ENCODE data around the gene URI1. TPM values are rescaled to one million over a fixed set of nuclear protein-coding genes. Genes with fewer than 3 reads are reported as not detected.

URI1 gene
- total RNA-seq, 1 experiment from 2014 or later = 31.0 TPM

DNA sequence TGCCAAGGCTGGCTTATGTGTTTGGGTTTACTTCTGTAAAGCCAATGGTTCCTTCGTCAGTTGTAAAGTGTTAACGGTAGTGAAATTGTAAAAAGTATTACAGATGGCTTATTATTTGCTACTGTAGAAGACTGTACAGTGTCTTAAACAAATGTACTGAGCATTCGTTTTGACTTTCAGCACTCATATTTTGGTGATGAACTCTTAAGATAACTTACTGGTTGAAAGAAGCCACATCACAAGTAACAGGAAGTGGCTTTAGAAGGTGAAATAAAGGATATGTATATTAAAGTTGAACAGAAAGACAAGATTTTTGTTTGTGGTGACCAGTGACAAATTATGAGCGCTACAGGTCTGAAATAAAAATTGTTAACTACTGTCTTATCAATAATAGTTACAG lies 64.2 kb downstream of the URI1 start:
- Histone ChIP-seq H2AFZ (ENCODE audit: low read length) (no peak overlapping the region), H3K9me2 (replicated peaks; ENCODE audit: low read length) (no peaks in the 10 kb centered on the region), H3K4me3 (ENCODE audit: low read length) (no peak overlapping the region), H3K36me3 (ENCODE audit: low read depth, low read length) (peaks cover 14% of the 10 kb centered on the region; the same call in 1 of the 2 replicates), H3K79me2 (ENCODE audit: low read length) (peaks cover 19% of the 10 kb centered on the region; the same call in 1 of the 2 replicates), H3K4me1 (ENCODE audit: insufficient read depth, low read length) (no peaks in the 10 kb centered on the region), H3F3A (ENCODE audit: low read length, unreplicated experiment) (no peaks in the 10 kb centered on the region), H3K9me3 (ENCODE audit: low read length) (no peaks in the 10 kb centered on the region), H3K27me3 (ENCODE audit: low read length) (no peaks in the 10 kb centered on the region), H3K4me2 (ENCODE audit: low read length) (no peak overlapping the region), H3K27ac (ENCODE audit: low read length) (no peak overlapping the region), H3K9ac (ENCODE audit: low read length) (no peak overlapping the region), H4K20me1 (ENCODE audit: low read length) (no peaks in the 10 kb centered on the region)
- ChIA-PET CTCF (no interaction called here), POLR2A (ENCODE audit: unreplicated experiment) (no interaction called here)
- DNase-seq = no peak
- BruUV-seq (replicated peaks) = no TSS peak
- intact Hi-C loops (cut with micrococcal nuclease) = no loop called here
- no peak for ATAC-seq
- no peak for TF ChIP-seq EZH2phosphoT487 (IDR thresholded peaks at IDR 0.05; ENCODE audit: borderline replicate concordance, low read length)

DNA sequence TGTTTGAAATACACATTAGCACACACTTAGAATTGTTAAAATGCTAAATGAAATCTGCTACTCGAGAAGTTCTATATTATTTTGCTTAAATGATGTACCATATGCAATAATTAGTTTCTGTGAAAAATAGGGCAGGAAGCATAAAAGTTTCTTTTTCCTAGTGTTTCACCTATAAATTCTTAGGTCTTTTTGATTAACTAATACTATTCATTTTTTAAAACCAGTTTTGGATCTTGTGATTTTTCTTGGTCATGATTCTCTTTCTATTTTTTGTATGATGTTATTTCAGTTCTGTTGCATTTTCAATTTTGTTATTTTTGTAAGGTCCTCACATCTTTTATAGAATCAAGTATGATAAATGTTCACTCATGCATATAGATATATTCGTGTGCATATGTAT lies 66.1 kb downstream of the URI1 start:
- H3K4me1 ChIP-seq (ENCODE audit: insufficient read depth, low read length) = no peaks in the 10 kb centered on the region
- no peak overlapping the region for H3K27ac ChIP-seq (ENCODE audit: low read length)
- H3K4me3 ChIP-seq (ENCODE audit: low read length) = no peak overlapping the region
- no peaks in the 10 kb centered on the region for H4K20me1 ChIP-seq (ENCODE audit: low read length)
- H2AFZ ChIP-seq (ENCODE audit: low read length) = no peak overlapping the region
- H3F3A ChIP-seq (ENCODE audit: low read length, unreplicated experiment) = no peaks in the 10 kb centered on the region
- no peaks in the 10 kb centered on the region for H3K9me3 ChIP-seq (ENCODE audit: low read length)
- TF ChIP-seq EZH2 (IDR thresholded peaks at IDR 0.05; ENCODE audit: low read length, unreplicated experiment) (no peak), EZH2phosphoT487 (IDR thresholded peaks at IDR 0.05; ENCODE audit: borderline replicate concordance, low read length) (no peak)
- TF ChIP-seq, protein P1, sequence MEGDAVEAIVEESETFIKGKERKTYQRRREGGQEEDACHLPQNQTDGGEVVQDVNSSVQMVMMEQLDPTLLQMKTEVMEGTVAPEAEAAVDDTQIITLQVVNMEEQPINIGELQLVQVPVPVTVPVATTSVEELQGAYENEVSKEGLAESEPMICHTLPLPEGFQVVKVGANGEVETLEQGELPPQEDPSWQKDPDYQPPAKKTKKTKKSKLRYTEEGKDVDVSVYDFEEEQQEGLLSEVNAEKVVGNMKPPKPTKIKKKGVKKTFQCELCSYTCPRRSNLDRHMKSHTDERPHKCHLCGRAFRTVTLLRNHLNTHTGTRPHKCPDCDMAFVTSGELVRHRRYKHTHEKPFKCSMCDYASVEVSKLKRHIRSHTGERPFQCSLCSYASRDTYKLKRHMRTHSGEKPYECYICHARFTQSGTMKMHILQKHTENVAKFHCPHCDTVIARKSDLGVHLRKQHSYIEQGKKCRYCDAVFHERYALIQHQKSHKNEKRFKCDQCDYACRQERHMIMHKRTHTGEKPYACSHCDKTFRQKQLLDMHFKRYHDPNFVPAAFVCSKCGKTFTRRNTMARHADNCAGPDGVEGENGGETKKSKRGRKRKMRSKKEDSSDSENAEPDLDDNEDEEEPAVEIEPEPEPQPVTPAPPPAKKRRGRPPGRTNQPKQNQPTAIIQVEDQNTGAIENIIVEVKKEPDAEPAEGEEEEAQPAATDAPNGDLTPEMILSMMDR (conservative IDR thresholded peaks at IDR 0.05; ENCODE audit: low read depth, low read length) = no peak
- H3K4me2 ChIP-seq (ENCODE audit: low read length) = no peak overlapping the region
- H3K27me3 ChIP-seq (ENCODE audit: low read length) = no peaks in the 10 kb centered on the region
- no TSS peak for BruUV-seq (replicated peaks)
- no peaks in the 10 kb centered on the region for H3K9me2 ChIP-seq (replicated peaks; ENCODE audit: low read length)
- ChIA-PET CTCF (no interaction called here), POLR2A (ENCODE audit: unreplicated experiment) (no interaction called here)
- peaks cover 5% of the 10 kb centered on the region; the same call in 1 of the 2 replicates for H3K79me2 ChIP-seq (ENCODE audit: low read length)
- DNase-seq = no peak
- intact Hi-C loops (cut with micrococcal nuclease) = no loop called here
- no peak for ATAC-seq
- H3K36me3 ChIP-seq (ENCODE audit: low read depth, low read length) = peaks cover 17% of the 10 kb centered on the region
- H3K9ac ChIP-seq (ENCODE audit: low read length) = no peak overlapping the region

DNA sequence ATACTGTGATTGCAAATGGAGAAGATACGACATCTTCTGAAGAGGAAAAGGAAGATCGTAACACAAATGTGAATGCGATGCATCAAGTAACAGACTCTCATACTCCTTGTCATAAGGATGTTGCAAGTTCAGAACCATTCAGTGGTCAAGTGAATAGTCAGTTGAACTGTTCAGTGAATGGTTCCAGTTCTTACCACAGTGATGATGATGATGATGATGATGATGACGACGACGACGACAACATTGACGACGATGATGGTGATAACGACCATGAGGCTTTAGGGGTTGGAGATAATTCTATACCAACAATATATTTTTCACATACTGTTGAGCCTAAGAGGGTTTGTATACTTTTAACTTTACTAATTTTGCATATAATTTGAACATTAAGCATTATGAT lies 67.0 kb downstream of the URI1 start:
- ATAC-seq (no peak), DNase-seq (no peak)
- Histone ChIP-seq H4K20me1 (ENCODE audit: low read length) (no peaks in the 10 kb centered on the region), H3K27ac (ENCODE audit: low read length) (no peak overlapping the region), H3K36me3 (ENCODE audit: low read depth, low read length) (peaks cover 17% of the 10 kb centered on the region), H3K9me3 (ENCODE audit: low read length) (no peaks in the 10 kb centered on the region), H2AFZ (ENCODE audit: low read length) (no peak overlapping the region), H3K27me3 (ENCODE audit: low read length) (no peaks in the 10 kb centered on the region), H3K4me1 (ENCODE audit: insufficient read depth, low read length) (no peaks in the 10 kb centered on the region), H3K79me2 (ENCODE audit: low read length) (peaks cover 3% of the 10 kb centered on the region; the same call in 1 of the 2 replicates), H3K9me2 (replicated peaks; ENCODE audit: low read length) (no peaks in the 10 kb centered on the region), H3K4me2 (ENCODE audit: low read length) (no peak overlapping the region), H3F3A (ENCODE audit: low read length, unreplicated experiment) (no peaks in the 10 kb centered on the region), H3K4me3 (ENCODE audit: low read length) (no peak overlapping the region), H3K9ac (ENCODE audit: low read length) (no peak overlapping the region)
- intact Hi-C loops (cut with micrococcal nuclease) = no loop called here
- TF ChIP-seq EZH2 (IDR thresholded peaks at IDR 0.05; ENCODE audit: low read length, unreplicated experiment) = no peak
- TF ChIP-seq, protein P1 (conservative IDR thresholded peaks at IDR 0.05; ENCODE audit: low read depth, low read length) = no peak
- TF ChIP-seq EZH2phosphoT487 (IDR thresholded peaks at IDR 0.05; ENCODE audit: borderline replicate concordance, low read length) = no peak
- POLR2A ChIA-PET (ENCODE audit: unreplicated experiment) = no interaction called here
- no TSS peak for BruUV-seq (replicated peaks)
- CTCF ChIA-PET = no interaction called here
